ENCODE data around the gene TCERG1L.

DNA sequence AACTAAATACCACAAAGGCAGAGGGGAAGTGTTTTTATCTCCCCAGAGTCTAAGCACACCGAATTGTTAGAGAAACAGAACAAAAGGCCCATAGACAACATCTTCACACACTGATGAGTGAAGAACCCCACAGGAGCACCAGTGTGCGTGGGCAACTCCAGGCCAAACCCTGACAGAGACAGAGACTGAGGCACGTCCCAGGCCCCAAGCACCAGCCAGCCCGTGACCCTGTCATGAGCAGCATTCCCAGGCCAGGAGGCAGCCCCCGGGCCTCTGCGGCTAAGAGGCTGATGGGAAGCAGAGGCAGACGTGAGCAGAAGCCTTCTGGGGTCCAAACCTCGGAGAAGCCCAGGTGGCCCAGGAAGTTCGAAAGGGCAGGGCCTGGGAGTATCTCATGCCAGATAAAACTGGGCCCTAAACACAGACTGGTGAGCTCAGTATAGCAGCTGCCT, 184.4 kb downstream of the TCERG1L start:
- TF ChIP-seq POLR2A (IDR thresholded peaks at IDR 0.05; ENCODE audit: low read depth, low read length) (no peak), TAF1 (IDR thresholded peaks at IDR 0.05; ENCODE audit: borderline replicate concordance, low read depth, low read length) (no peak)
